ENCODE results near the gene COL24A1. TPM values are rescaled to one million over a fixed set of nuclear protein-coding genes. Genes with fewer than 3 reads are reported as not detected.

Gene COL24A1
- total and polyA plus RNA-seq, 2 of the 8 experiments (the other 6 are each of a cell fraction or from before 2014, with no cell fraction given) = 0.23 to 1.1 TPM

GRCh38 chr1:85838238-85838637, 318.3 kb downstream of the COL24A1 start (continued):
- no peak for TF ChIP-seq CHD7 (IDR thresholded peaks at IDR 0.05; ENCODE audit: insufficient replicate concordance, low read length)
- TF ChIP-seq MAX (IDR thresholded peaks at IDR 0.05) = no peak
- no peak for TF ChIP-seq PHF8 (conservative IDR thresholded peaks at IDR 0.05; ENCODE audit: low read depth, low read length)
- TF ChIP-seq CHD1 (IDR thresholded peaks at IDR 0.05; ENCODE audit: low read depth, low read length) = no peak
- TF ChIP-seq CTBP2 (IDR thresholded peaks at IDR 0.05; ENCODE audit: borderline replicate concordance, insufficient read depth, insufficient read length, low read length) = no peak

Measured in H1 (cell line).